Thyroid gland (tissue), 4 donors: ENCODE data around the gene KRT6B.

ENCODE experiments used
- CTCF ChIP-seq, 6 experiments: fragments of 200-600 bp in 3 of 6; fragments of 450-650 bp in 3 of 6; sonication (generic) in 3 of 6; IDR thresholded peaks; one replicate each; pipeline ENCODE4 v1.5.1; 2016 to 2019; ENCODE audit warnings: antibody characterized with exemption in 6 of 6, mild to moderate bottlenecking in 2 of 6, inconsistent platforms in 1 of 6, moderate library complexity in 1 of 6
- POLR2A ChIP-seq, 2 donors: fragments of 450-650 bp; IDR thresholded peaks; one replicate each; pipeline ENCODE4 v1.6.1; 2017; ENCODE audit warnings: antibody characterized with exemption in 2 of 2, mild to moderate bottlenecking in 2 of 2, moderate library complexity in 1 of 2

GRCh38 chr12:52402377-52402776, 49.6 kb downstream of the KRT6B start:
- no peak for TF ChIP-seq CTCF (IDR thresholded peaks at IDR 0.05)
- TF ChIP-seq POLR2A (IDR thresholded peaks at IDR 0.05) = no peak
